ENCODE data around the gene PIAS4.

Gene PIAS4

GRCh38 chr19:4043401-4043800 lies 35.9 kb downstream of the PIAS4 start:
- no peak for DNase-seq

- no peak for DNase-seq
Observed at GRCh38 chr19:4043966-4044715, 36.6 kb downstream of the PIAS4 start.

GRCh38 chr19:4044990-4045465 lies 37.5 kb downstream of the PIAS4 start:
- no peak for DNase-seq

- DNase-seq: no peak
Observed at GRCh38 chr19:4045597-4046361, 38.2 kb downstream of the PIAS4 start.

- DNase-seq: no peak
Observed at GRCh38 chr19:4046362-4046691, 38.8 kb downstream of the PIAS4 start.

- DNase-seq: no peak
Observed at GRCh38 chr19:4046946-4047683, 39.6 kb downstream of the PIAS4 start.

- DNase-seq: no peak
Observed at GRCh38 chr19:4049432-4049831, 41.9 kb downstream of the PIAS4 start.

- DNase-seq: no peak
Observed at GRCh38 chr19:4051175-4052101, 43.9 kb downstream of the PIAS4 start.

- no peak for DNase-seq
Observed at GRCh38 chr19:4052114-4052992, 44.8 kb downstream of the PIAS4 start.

- no peak for DNase-seq
Observed at GRCh38 chr19:4052993-4053422, 45.5 kb downstream of the PIAS4 start.

GRCh38 chr19:4053423-4054324 lies 46.1 kb downstream of the PIAS4 start:
- no peak for DNase-seq

GRCh38 chr19:4054441-4055208 lies 47.1 kb downstream of the PIAS4 start:
- no peak for DNase-seq

GRCh38 chr19:4055209-4055552 lies 47.6 kb downstream of the PIAS4 start:
- DNase-seq: no peak

GRCh38 chr19:4057931-4058692 lies 50.6 kb downstream of the PIAS4 start:
- no peak for DNase-seq

- no peak for DNase-seq
Observed at GRCh38 chr19:4058693-4059452, 51.3 kb downstream of the PIAS4 start.

GRCh38 chr19:4059453-4059871 lies 51.9 kb downstream of the PIAS4 start:
- no peak for DNase-seq

- no peak for DNase-seq
Observed at GRCh38 chr19:4059891-4060620, 52.5 kb downstream of the PIAS4 start.

All from RPMI8226 (cell line).